HuH-7.5 (cell line): ENCODE measurements around the gene LRRC27.

Experiments
- DNase-seq: peaks from one replicate; pipeline ENCODE4 v3.0.0; 2011; ENCODE audit warnings: low spot score

The LRRC27 gene

DNA sequence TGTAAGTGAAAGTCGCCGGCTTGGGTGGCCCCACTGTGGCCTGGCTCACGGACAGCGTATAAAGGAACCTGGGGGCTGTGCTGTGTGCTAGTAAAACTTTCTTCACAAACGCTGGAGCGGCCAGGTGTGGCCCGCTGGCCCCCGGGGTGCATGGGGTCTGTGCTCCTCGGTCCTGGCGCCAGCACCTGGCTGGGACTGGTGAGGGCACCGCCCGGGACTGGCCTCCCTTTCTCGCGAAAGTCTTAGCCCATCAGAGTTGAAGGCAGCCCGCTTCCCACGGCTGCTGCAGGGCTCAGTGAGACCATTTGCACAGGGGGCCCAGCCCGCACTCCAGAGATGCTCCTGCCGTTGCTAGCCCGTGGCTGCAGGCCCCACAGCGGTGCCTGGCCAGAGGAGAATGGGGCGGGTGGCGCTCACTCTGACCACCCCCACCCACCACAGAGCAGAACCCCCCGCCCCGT lies 70.8 kb downstream of the LRRC27 start:
- no peak for DNase-seq

DNA sequence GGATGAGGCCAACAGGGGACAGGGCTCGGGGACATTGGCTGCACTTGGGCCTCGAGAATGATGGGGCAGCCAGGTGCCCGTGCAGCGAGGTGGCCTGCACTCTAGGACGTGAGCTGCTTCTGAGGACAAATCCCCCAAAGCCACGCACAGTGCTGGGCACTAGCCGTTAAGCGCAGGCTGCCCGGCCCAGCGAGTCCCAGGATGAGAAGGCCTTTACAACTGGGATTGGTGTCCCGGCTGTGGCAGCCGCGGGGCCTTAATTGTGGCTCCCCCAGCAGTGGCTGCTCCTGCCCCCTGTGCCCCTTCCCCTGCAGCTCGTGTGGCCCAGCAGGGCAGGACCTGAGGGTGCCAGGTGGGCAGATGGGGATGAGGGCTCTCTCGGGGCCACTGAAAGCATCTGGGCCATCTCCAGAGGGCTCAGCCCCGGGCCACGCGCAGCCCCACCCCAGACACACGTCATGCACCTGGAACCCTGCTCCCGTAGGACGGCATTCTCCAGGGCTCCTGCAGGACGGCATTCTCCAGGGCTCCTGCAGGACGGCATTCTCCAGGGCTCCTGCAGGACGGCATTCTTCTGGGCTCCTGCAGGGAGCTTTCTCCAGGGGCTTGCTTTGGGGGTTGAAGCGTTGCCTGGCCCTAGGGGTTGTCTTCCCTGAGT lies 71.6 kb downstream of the LRRC27 start:
- no peak for DNase-seq

DNA sequence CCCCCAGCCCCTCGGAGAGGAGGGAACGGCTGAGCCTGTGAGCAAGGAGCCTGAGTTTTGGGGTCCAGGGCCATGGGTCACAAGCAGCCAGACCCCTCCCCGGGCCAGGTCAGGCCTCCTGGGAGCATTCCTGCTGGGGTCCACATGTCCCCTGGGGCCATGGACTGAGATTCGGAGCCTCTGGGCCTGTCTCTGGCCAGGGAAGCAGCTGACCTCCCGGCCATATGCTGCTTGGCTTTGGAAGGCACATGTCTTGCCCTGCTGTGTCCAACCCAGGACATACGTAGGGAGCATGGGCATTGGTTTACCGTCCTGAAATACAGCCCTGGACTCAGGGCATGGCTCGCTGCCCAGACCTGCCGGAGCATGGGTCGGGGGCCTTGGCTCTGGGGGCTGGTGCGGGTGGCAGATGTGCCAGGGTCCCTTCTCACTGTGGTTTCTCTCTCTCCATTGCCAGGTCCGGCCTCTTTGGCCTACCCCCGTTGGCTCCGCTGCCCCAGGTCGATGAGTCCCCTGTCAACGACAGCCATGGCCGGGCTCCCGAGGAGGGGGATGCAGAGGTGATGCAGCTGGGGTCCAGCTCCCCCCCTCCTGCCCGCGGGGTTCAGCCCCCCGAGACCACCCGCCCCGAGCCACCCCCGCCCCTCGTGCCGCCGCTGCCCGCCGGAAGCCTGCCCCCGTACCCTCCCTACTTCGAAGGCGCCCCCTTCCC lies 72.3 kb downstream of the LRRC27 start:
- no peak for DNase-seq

DNA sequence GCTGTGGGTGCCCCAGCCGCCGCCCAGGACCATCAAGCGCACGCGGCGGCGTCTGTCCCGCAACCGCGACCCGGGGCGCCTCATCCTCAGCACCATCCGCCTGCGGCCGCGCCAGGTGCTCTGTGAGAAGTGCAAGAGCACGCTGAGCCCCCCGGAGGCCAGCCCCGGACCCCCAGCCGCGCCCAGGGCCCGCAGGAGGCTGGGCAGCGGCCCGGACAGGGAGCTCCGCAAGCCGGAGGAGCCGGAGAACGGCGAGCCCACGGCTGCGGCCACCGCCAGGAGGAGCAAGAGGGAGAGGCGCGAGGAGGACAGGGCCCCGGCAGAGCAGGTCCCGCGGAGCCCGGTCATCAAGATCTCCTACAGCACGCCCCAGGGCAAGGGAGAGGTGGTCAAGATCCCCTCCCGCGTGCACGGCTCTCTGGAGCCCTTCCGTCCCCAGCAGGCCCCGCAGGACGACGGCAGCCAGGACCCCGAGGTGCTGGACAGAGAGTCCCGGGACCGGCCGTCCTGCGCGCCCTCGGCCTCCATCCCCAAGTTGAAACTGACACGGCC lies 73.0 kb downstream of the LRRC27 start:
- no peak for DNase-seq

DNA sequence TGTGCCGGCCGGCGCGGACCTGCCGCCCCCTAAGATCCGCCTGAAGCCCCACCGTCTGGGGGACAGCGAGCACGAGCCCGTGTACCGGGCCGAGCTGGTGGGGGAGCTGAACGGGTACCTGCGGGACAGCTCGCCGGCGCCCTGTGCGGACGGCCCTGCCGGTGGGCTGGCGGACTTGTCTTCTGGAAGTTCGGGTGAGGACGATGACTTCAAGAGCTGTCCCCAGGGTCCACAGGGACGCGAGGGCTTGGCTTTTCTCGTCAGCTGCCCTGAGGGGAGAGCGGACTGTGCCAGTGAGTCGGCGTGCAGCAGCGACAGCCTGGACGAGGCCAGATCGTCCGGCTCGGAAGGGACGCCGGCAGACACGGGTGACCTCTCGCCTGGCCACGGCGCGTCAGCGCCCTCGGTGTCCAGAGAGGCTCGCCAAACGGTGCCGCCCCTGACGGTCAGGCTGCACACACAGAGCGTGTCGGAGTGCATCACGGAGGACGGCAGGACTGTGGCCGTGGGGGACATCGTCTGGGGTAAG lies 73.5 kb downstream of the LRRC27 start:
- no peak for DNase-seq

DNA sequence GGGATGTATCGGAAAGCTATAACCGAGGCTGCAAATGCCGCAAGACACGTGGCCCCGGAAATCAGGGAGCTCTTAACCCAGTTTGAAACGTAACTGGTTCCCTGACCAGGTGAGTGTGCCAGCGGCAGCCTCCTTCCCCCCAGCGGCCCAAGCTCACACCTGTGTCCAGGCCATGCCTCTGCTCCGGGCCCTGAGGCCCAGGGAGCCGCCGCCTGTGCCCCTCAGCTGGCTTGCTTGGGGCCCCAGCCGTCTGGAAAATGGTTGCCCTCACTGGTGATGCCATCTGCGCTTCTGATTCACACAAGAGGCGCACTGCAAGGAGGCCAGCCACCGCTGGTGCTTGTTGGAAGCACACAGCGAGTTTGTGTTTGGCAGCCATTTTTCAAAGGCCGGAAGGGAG lies 74.2 kb downstream of the LRRC27 start:
- no peak for DNase-seq

DNA sequence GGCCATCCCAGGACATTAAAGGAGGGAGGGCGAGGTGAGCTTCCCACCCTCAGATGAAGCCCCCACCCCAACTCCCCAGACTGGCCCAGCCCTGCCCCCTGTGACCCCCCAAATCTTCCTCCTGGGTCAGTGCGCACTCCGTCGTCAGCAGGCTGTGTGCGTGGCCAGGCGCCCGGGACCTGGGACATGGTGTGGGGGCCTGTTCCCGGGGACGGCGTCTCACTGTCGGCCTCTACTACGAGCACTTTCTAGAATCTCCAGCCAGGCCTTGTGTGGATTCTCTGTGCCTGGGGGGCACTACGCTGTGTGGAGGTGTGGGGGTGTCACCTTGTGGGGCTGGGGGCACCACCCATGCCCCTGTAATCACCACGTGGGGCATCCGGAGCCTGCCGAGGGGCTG lies 74.8 kb downstream of the LRRC27 start:
- no peak for DNase-seq

DNA sequence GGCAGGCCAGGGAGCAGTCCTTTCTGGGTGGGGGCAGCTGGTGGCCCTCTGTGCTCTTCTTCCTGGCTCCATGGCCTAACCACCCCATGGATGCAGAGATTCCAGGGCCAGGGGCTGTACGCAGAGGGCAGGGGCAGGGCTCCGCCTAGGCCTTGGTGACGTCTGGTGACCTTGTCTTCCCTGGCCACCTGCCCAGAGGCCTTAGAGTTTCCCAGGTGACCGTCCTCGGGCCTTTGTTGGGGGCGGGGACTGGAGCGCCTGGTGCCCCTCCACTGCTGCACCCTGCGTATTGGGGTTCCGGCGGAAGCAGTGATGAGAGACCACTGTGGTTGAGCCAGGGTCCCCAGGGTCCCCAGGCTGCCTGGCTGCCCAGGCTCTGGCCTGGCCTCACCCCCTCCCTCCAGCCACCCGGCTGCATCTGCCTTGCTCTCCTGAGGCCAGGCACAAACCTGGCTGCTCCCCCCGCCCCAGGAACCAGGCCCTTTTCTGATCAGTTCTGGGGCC lies 75.3 kb downstream of the LRRC27 start:
- DNase-seq = no peak

DNA sequence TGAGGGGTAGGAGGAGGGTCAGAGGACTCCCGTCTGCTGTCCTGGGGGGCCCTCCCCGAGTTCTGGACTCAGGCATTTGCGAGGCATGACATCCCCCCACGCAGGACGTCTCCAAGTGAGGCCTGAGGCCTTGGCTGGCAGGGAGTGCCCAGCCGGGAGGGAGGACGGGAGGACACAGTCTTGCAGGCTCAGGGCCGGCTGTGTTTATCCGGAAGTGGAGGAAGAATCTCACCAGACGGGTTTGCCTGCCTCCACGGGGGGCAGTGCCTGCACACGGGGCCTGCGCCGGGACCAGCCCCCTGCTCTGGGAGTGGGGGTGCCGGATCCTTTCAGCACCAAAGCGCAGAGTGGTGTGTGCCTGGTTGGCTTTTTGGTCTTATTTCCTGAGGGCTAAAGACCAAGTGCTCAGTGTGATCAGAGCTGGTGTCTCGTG lies 75.9 kb downstream of the LRRC27 start:
- no peak for DNase-seq

DNA sequence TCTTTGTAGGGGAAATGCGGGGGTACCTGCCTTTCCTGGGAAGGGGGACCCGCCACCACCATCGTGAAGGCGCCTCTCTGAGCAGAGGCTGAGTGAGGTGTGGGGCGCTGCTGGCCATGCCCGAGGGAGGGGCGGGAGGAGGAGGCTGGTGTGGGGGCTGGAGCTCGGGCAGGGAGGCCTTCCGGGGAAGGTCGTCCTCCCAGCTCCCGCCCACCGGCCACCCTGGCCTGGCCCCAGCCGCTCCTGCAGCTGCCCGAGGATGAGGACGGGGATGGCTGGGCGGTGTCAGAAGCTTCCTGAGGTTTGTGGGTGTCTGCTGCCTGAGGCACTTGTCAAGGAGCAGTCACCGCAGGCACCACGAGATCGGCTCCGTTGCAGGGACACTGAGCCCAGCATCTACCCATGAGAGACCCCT lies 76.4 kb downstream of the LRRC27 start:
- DNase-seq = no peak

DNA sequence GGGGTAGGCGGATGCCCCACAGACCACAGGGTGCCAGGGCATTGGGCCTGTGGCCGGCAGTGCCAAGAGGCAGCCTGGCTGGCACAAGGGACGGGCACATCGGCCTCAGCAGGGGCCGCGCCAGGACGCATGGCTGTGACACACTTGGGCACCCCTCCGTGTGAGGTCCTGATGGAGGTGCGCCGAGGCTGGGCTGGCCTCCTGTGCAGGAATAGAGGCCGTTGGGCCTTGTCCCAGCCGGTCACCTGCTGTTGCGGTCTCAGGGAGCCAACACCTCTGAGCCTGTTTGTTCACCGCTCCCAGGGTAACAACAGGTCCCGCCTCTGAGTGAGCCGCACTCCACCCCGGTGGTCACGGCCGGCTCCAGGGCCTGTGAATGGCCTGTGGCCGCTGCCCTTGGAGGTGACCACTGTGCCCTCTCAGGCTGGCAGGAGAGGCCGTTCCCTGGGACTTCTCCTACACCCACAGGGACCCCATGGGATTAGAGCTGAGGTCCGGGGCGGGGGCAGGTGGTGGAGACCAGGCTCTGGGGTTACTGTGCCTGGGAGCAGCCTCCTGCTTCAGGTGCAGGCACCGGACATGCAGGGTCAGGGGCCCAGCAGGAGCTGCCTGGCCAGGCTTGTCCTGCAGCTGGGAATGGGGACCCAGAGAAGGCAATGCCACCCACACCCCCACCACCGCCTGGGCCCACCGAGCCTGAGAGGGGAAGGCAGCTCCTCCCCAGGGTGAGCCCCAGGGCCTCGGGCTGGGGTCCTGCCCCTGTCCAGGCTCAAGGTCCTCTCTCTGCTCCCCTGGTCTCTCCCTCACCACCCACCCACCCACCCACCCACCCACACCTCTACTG lies 77.1 kb downstream of the LRRC27 start:
- no peak for DNase-seq

DNA sequence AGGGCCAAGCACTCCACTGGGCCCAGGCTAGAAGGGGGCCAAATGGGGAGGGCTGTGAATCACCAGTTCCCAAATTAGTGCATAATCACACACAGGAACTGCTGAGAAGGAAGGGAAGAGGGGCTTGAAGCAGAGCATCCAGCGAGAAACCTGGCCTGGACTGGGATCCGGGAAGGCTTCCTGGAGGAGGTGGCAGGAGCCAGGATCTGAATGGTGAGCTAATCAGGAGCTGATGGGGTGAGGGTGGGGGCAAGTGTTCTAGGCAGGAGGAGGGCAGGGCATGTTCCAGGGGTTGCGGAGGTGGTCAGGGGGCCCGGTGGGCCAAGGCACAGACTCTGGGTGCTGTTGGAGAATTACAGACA lies 77.7 kb downstream of the LRRC27 start:
- no peak for DNase-seq

DNA sequence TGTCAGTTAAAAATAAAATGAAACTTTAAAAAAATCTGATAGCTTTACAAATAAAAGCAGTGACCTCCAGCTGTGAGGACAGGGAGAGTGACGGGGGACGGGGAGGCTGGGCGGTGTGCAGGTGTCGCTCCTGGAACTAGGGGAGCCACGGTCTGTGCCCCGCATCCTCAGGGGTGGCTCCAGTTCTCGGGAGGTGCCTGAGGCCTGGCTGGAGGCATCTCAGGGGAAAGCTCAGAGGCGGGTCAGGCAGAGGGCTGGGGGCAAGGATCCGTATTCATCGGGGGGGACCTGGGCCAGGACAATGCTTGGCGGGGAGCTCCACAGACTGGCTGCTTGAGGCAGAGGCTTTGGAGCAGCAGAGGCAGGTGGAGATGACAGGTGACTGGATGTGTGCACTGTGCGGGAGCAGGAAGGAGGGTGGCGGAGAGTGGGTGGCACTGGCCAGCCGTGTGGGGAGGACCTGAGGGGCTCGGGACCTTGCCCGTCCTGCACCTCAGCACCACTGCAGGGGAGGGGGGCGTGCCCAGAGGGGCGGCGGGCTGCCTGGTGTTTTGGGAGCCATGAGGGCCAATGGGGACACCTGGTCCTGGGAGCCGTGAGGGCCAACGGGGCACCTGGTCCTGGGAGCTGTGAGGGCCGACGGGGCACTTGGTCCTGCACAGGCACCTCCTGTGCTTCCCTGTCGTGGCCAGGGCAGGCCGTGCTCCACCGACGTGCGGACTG lies 78.2 kb downstream of the LRRC27 start:
- no peak for DNase-seq

DNA sequence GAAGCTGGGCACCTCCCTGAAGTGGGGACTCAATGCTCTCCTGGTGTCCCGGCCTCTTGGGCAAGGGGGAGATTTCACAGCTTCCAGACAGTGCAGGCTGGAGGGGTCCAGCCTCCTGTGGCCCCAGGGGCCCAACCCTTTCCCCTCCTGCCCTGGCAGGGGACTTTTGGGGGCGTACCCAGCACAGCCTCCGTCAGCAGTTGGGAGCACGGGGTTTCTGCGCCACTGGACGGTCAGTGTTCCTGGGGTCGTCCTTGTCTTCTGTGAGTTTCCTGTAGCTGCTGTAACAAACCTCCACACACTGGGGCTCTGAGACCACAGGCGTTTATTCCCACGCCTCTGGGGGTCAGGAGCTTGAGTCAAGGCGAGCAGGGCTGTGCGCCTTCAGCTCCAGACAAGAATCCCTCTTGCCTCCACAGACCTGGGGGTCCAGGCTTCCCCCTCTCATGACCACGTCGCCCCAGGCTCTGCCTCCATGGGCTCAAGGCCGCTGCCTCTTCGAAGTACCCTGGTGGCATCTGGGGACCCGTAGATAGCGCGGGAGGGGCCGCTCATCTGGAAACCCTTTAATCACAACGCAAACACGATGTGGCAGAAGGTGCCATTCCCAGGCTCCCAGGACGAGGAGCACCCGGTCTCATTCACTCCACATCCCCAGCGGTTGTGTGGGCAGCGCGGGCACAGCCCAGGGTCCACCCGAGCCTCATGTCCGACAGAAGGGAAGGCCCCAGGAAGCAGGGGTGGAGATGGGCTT lies 79.0 kb downstream of the LRRC27 start:
- no peak for DNase-seq

DNA sequence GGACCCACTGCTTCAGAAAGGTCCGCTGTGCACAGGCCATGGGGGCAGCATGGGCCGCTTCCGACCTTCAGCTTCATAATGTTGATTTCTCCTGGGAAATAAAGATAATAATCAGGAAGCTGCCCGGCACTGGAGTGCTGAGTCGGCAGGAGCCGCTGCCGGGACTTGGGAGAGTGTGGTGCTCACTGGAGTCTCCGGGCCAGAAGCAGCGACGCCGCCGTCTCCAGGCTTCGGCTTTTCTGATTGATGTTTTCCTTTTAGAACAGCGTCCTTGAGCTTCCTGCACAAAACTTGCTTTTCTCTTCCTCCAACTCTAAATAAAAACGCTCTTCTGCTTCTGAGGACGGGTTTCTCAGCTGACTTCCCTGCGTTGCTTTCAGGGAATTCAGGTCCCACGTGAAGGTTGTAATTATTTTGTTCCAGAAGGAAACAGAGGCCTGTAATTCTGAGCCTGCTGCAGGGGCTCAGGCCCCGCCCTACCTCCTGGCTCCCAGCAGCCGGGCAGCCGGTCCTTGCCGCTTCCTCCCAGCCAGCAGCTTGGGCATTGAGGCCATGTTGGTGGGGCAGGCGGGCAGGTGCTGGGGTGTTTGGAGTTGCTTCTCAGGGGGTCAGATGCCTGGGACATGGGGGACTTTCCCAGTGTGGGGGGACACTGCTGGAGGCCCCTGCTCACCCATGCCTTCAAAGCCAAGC lies 79.7 kb downstream of the LRRC27 start:
- no peak for DNase-seq

DNA sequence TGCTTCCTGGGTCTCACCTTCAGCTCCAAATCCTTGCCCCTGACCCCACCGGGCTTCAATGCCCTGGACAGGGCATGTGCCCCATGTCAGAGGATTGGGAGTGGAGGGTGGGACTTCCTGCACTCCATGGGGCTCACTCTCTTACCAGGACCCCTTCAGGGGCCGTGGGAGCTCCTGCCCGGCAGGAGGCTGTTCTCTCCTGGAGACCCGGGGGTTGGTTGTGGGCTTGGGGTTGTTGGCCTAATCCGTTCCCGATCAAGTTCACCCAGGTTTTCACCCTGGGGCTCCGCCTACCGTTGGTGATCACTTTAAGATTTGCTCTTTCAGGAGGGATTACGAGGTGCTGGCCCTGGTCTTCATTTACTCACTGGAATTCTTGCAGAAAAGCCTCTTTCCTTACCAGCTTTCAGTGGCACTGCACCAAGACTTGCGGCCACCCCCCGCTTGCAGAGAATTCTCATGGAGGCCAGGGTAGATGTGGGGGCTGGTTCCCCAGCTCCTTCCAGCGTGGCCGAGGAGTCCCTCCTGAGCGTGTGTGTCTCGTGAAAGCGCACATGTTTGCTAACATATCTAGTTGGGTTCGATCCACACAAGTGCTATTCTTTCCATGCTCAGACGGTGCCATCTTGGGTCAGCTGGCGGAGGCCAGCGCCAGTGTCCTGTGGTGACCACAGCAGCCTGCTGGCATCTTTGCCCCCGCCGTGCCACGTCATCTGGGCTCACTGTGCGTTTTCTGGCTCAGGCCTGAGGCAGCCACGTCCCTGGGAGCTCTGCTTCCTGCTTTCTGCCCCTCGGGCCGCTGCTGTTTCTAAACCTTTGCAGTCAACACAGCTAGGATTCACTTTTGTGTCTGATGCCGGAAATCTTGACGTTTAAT lies 80.6 kb downstream of the LRRC27 start:
- no peak for DNase-seq

DNA sequence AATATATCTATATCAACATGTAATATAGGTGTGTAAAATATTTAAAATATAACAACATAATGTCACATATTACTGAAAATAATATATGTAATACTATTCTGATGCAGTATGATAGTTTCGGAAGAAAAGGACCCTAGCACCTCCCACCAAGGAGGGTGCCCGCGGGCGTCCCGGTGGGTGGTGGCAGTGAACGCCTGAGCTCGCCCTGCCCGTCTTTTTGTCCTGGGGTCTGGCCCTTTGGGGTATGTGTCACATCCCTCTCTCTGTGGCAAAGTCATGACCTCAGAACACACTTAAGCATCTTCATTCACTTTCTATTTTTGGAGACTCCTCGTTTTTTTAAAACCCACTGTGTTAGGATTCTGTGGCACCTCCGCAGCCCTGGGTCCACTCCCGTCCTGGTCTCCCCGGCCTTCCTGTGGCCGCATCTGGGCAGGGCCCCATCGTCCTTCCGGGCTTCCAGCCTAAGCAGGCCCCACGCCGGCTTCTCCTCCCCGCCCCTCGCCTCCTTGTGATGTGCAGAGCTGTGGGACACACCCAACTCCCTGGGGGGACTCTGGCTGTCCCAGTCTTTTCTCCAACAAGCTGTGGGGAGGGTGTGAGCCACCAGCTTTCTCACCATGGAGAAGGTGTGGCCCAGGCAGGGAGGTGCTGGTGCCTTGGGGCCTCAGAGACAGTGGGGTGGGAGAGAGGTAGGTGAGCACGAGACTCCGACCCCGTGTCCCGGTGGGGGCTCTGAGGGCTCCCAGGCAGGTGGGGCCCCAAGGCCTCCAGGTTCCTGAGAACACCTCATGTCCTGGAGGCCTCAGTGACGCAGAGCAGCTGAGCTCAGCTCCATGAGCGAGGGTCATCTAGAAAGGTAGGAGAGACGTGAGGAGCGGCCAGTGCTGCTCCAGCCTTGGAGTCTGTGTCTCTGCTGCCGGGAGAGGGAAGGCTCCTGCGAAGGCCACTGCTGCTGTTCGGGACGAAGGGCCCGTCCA lies 81.5 kb downstream of the LRRC27 start:
- no peak for DNase-seq
